ENCODE data around the gene CRTC2. TPM values are rescaled to one million over a fixed set of nuclear protein-coding genes. Genes with fewer than 3 reads are reported as not detected.

The CRTC2 gene
- total RNA-seq, 2 donors from 2014 or later = 35.5 to 40.9 TPM

DNA sequence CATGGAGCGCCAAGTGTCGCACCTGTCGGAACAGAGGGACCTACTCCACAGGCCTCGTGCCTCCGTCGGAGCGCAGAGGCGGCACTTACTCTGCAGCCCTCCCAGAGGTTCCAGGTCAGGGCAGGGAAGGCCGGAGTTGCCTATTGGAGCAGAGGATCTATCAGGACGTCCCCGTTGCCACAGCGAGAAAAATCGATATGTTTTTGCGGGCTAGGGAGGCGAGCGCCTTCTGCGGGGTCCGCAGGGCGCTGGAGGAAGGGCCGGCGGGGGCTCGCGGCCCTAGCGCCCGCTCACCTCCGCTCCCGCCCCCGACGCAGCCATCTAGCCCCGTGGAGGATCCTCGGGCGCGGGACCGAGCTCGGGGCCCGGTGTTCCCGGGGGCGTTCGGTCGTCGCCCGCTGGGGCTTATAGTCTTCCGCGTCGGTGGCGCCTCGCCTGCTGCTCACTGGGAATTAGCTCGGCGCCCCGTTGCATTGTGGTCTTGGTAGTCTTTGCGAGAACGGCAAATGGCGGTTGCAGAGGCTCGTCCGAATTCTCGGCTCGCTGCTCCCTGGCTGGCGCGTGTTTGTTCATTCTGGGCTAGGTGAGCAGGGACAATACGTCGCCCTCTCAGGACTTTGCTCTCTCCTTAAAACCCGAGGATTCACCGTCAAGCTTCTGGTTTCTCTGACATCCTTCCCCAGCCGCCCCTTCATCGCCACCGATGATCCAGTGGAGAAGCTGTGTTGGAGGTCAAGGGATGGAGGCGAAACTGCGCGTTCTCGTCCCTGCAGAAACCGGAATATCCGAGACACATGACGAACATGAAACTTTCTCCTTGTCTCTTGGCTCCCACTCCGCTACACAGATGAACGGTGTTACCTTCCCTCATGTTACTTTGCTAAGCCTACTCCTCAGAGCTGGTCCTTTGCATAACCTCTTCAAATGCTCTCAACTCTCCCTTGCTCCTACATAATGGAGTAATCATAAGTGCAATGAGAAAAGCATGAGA is 19.1 kb upstream of the CRTC2 start, which contains the start of gene JTB:
JTB (minus strand) TSS at position 425 of the 991 bp plus-strand sequence; CDS start at position 3, 422 bp downstream.
- WGBS, 2 experiments (ENCODE audit: insufficient coverage in 1 of 2, insufficient read length in 1 of 2) = 1 to 2% methylated on average over 47 to 75 of the region's 75 CpGs
- Mint-ChIP-seq H3K4me3 (peak within 1 kb of the TSS; percentile 87), H3K36me3 (ENCODE audit: low read depth) (peaks cover 40% of the 10 kb centered on the region), H3K9me3 (no peaks in the 10 kb centered on the region), H3K4me1 (peaks cover 16% of the 10 kb centered on the region), H3K27me3 (ENCODE audit: insufficient read depth) (no peaks in the 10 kb centered on the region), H3K27ac (peak within 1 kb of the TSS; percentile 94)
- peak; percentile 95 for DNase-seq
- H3K27me3 ChIP-seq (ENCODE audit: control insufficient read depth, insufficient read depth, low read length, poor library complexity, severe bottlenecking) = no peaks in the 10 kb centered on the region
- H3K9ac ChIP-seq (ENCODE audit: extremely low read depth, low read length, poor library complexity, severe bottlenecking) = peak within 1 kb of the TSS; percentile 89
- TF ChIP-seq, protein P1, sequence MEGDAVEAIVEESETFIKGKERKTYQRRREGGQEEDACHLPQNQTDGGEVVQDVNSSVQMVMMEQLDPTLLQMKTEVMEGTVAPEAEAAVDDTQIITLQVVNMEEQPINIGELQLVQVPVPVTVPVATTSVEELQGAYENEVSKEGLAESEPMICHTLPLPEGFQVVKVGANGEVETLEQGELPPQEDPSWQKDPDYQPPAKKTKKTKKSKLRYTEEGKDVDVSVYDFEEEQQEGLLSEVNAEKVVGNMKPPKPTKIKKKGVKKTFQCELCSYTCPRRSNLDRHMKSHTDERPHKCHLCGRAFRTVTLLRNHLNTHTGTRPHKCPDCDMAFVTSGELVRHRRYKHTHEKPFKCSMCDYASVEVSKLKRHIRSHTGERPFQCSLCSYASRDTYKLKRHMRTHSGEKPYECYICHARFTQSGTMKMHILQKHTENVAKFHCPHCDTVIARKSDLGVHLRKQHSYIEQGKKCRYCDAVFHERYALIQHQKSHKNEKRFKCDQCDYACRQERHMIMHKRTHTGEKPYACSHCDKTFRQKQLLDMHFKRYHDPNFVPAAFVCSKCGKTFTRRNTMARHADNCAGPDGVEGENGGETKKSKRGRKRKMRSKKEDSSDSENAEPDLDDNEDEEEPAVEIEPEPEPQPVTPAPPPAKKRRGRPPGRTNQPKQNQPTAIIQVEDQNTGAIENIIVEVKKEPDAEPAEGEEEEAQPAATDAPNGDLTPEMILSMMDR (conservative IDR thresholded peaks at IDR 0.05) = no peak
- H3K36me3 ChIP-seq (ENCODE audit: control insufficient read depth, insufficient read depth, low read length) = peaks cover 46% of the 10 kb centered on the region
- no peaks in the 10 kb centered on the region for H3K4me1 ChIP-seq (ENCODE audit: control insufficient read depth, insufficient read depth, low read length)
- peak within 1 kb of the TSS; percentile 53 for H3K27ac ChIP-seq (ENCODE audit: low read depth, low read length)
- no peaks in the 10 kb centered on the region for H3K9me3 ChIP-seq (ENCODE audit: control insufficient read depth, low read length)
- peak within 1 kb of the TSS; percentile 100 for H3K4me3 ChIP-seq (ENCODE audit: low read length)

DNA sequence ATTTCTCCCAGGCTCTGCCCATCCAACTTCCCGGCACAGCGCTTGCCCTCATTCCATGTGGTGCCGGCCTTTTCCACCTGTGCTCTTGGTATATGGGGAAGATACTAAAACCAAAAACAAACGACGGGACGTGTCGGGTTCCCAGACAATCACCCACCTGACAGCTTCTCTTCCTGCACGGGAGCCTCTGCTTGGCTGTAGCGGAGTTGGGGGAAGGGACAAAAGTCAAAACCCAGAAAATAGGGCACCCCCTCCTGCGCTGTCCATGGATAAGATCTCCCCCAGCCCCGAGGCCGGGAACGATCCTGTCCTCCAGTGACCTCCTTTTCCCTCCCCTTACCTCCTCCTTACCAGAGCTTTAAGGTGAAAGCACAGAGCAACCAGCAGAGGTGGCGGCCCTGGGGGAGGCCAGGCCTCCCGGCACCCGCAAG is 18.4 kb upstream of the CRTC2 start:
- WGBS, 2 experiments (ENCODE audit: insufficient coverage in 1 of 2, insufficient read length in 1 of 2) = 0 to 3% methylated on average over 2 to 16 of the region's 16 CpGs
- Histone ChIP-seq H3K4me1 (ENCODE audit: control insufficient read depth, insufficient read depth, low read length) (no peaks in the 10 kb centered on the region), H3K27me3 (ENCODE audit: control insufficient read depth, insufficient read depth, low read length, poor library complexity, severe bottlenecking) (no peaks in the 10 kb centered on the region), H3K9me3 (ENCODE audit: control insufficient read depth, low read length) (no peaks in the 10 kb centered on the region), H3K9ac (ENCODE audit: extremely low read depth, low read length, poor library complexity, severe bottlenecking) (peak overlapping the region; percentile 89), H3K27ac (ENCODE audit: low read depth, low read length) (no peak overlapping the region), H3K4me3 (ENCODE audit: low read length) (peak overlapping the region; percentile 100), H3K36me3 (ENCODE audit: control insufficient read depth, insufficient read depth, low read length) (peaks cover 46% of the 10 kb centered on the region)
- Mint-ChIP-seq H3K4me1 (peaks cover 16% of the 10 kb centered on the region), H3K4me3 (peak overlapping the region; percentile 87), H3K27me3 (ENCODE audit: insufficient read depth) (no peaks in the 10 kb centered on the region), H3K9me3 (no peaks in the 10 kb centered on the region), H3K36me3 (ENCODE audit: low read depth) (peaks cover 34% of the 10 kb centered on the region), H3K27ac (peak overlapping the region; percentile 94)
- DNase-seq = no peak
- TF ChIP-seq, protein P1 (conservative IDR thresholded peaks at IDR 0.05) = no peak

DNA sequence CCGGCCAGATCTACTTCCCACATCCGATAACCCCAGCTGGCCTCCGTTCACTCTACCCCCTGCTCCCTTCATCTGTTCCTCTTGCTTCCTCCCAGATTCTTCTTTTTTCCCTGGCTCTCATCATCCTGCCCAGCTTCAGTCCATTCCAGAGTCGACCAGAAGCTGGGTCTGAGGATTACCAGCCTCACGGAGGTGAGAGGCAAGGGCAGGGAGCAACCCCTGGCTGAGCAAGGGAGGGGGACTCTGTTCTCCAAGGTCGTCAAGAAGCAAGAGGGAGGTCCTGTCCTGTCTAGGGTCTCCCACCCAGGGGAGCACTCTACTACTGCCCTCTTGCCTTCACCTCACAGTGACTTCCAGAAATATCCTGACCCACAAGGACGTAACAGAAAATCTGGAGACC is 15.1 kb upstream of the CRTC2 start:
- H3K4me3 ChIP-seq (ENCODE audit: low read length) = no peak overlapping the region
- Mint-ChIP-seq H3K27me3 (ENCODE audit: insufficient read depth) (no peaks in the 10 kb centered on the region), H3K27ac (no peak overlapping the region), H3K4me3 (no peak overlapping the region), H3K4me1 (peaks cover 18% of the 10 kb centered on the region), H3K9me3 (no peaks in the 10 kb centered on the region), H3K36me3 (ENCODE audit: low read depth) (peaks cover 23% of the 10 kb centered on the region)
- H3K27me3 ChIP-seq (ENCODE audit: control insufficient read depth, insufficient read depth, low read length, poor library complexity, severe bottlenecking) = no peaks in the 10 kb centered on the region
- H3K9me3 ChIP-seq (ENCODE audit: control insufficient read depth, low read length) = no peaks in the 10 kb centered on the region
- H3K27ac ChIP-seq (ENCODE audit: low read depth, low read length) = no peak overlapping the region
- H3K4me1 ChIP-seq (ENCODE audit: control insufficient read depth, insufficient read depth, low read length) = no peaks in the 10 kb centered on the region
- H3K9ac ChIP-seq (ENCODE audit: extremely low read depth, low read length, poor library complexity, severe bottlenecking) = no peak overlapping the region
- TF ChIP-seq, protein P1 (conservative IDR thresholded peaks at IDR 0.05) = no peak
- 80 to 92% methylated on average over 4 to 7 of the region's 7 CpGs for WGBS, 2 experiments (ENCODE audit: insufficient coverage in 1 of 2, insufficient read length in 1 of 2)
- peaks cover 27% of the 10 kb centered on the region for H3K36me3 ChIP-seq (ENCODE audit: control insufficient read depth, insufficient read depth, low read length)
- DNase-seq = no peak

Data from endodermal cell (in vitro differentiated cells).